ENCODE data around the gene USP13.

DNA sequence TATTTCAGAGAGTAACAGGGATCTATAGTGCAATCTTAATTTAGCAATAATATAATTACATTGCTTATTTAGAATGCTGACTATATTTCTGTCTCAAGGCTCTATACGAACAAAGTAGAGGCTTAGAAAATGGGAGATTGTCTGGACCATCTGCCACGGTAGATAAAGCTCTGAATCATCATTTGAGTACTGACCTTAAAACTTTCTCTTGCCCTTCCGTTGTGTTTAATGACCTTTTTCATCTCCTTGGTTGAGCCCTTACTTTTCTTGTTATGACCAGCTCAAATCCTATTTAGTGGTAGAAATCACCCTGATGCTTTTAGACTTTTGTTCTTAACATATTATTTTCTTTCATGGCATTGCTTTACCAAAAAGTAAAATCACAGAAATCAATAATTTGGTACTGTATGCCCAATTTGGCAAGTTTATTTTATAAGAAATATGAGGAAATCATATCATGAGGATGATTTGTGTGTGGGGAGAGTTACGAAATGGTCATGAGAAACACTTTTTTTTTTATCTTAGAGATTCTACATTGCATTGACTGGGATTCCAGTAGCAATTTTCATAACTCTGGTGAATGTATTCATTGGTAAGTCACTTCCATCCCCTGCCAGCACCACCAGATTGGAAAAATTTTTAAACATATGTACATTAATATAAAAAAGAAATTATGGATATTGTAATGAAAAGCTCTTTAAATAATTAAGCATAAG is 37.2 kb upstream of the USP13 start:
- TF ChIP-seq GATA2 (IDR thresholded peaks at IDR 0.05; ENCODE audit: low read depth, low read length) (no peak), GATA3 (IDR thresholded peaks at IDR 0.05; ENCODE audit: low read depth, low read length) (no peak)

All from SH-SY5Y (cell line).